Heart left ventricle (tissue), 13 donors: Measurements from ENCODE around the gene HEATR9.

ENCODE experiments used
- CTCF ChIP-seq, 12 donors: fragments of 200-600 bp; sonication (generic) in 4 of 12; IDR thresholded peaks; one replicate each; pipeline versions ENCODE4 v1.5.0 to v1.8.0; 2018 to 2022; ENCODE audit warnings: antibody characterized with exemption in 12 of 12, mild to moderate bottlenecking in 5 of 12
- POLR2A ChIP-seq, 2 donors: fragments of 450-650 bp; IDR thresholded peaks; one replicate each; pipeline ENCODE4 v1.6.1; 2017; ENCODE audit warnings: antibody characterized with exemption in 2 of 2, mild to moderate bottlenecking in 2 of 2, moderate library complexity in 2 of 2
- donor health status: ischemic (EF 13 %, LVEDD 7.1; RV severe dilation, severe dysfunction).
- donor health status: DM: no; HTN: yes; CAD: no.
- donor health status: DM: no; HTN: no; CAD: no.
- donor health status: ischemic (EF 25% LVEDD 6.9; RV normal size, moderate dysfunction).
- donor health status: ischemic (EF 25% LVEDD 5.7; RV mildly dilated, moderate dysfunction).
- donor health status: ischemic (EF 35%, LVEDD 5.7; RV mildly dilated, moderate dysfunction).
- donor health status: nonischemic (EF 11% LVEDD 7.7; RV severe dilation, severe dysfunction).
- donor health status: DM: yes; HTN: yes; CAD: no.
- donor health status: PGD.
- donor health status: ischemic (EF 29% LVEDD 5.4; RV normal size, mild dysfunction).
- donor health status: nonischemic (EF 23%, LVEDD 6.1; RV moderate dilation, normal function).

- TF ChIP-seq CTCF (IDR thresholded peaks at IDR 0.05) = no peak
- TF ChIP-seq POLR2A (IDR thresholded peaks at IDR 0.05) = no peak
These were observed 51.5 kb downstream of the HEATR9 start for GRCh38 chr17:35817196-35817595.
